NCI-H748 (cell line): ENCODE data around the gene CYSRT1.
A peak's percentile ranks its signal among the peaks of the same experiment; 100 is the strongest.

Experiments used
- DNase-seq: peaks from one replicate; lab custom pipeline; 2025; ENCODE audit not compliant: unreplicated experiment; lab: John Stamatoyannopoulos, UW

CYSRT1 gene

GRCh38 chr9:137205126-137206069 lies 19.6 kb upstream of the CYSRT1 start, which contains the start of the genes NDOR1 and TMEM203:
NDOR1 (plus strand) TSS chr9:137205700; CDS start chr9:137205778, 78 bp downstream.
TMEM203 (minus strand) TSS chr9:137205648; CDS start chr9:137205414, 234 bp downstream.
- peak; percentile 87 for DNase-seq

GRCh38 chr9:137206602-137207001 lies 18.4 kb upstream of the CYSRT1 start:
- DNase-seq, result no peak

DNA sequence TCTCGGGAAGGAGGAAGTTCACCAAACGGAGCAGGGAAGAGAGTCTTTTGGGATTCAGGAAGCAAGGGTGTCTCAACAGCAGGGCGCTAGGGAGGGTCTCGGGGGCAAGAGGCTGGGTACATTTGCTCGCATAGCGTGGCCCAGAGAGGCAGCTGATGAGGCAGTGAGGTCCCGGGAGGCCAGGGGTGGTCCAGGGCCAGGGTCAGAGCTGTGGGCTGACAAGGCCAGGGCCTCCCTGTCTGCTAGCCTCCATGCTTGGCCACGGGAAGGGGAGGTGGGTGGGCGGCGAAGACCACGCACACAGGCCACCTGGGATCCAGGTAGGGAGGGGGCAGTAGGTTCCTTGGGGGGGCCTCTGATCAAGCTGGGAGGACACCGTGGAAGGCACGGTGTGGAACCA lies 13.4 kb upstream of the CYSRT1 start:
- DNase-seq, result no peak

DNA sequence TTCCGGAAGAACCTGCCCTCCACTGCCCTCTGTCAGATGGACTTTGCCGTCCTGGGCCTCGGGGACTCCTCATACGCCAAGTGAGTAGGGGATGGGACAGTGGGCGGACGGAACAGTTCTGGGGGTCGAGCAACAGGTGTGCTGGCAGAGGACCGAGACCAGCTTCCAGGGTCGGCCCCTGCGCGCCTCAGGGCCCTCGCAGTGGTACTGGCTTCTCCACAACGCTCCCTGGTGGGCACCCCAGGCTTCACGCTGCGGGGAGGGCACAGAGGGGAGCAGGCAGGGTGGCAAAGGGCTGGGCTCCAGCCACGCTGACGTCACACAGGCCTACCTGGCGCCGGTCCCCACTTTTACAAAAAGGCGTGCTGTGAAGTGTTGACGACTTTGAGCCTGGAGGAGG lies 12.5 kb upstream of the CYSRT1 start:
- no peak for DNase-seq

- DNase-seq, result no peak
These were observed 11.6 kb upstream of the CYSRT1 start for GRCh38 chr9:137213160-137214060.

DNA sequence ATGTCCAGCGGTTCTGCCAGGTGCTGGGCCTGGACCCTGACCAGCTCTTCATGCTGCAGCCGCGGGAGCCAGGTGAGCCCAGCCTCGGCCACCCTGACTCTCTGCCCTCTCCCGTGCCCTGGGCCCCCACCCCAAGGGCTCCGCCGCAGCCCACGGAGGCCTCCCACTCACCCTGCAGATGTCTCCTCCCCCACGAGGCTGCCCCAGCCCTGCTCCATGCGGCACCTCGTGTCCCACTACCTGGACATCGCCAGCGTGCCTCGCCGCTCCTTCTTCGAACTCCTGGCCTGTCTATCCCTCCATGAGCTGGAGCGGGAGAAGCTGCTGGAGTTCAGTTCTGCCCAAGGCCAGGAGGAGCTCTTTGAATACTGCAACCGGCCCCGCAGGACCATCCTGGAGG lies 10.4 kb upstream of the CYSRT1 start:
- DNase-seq, result no peak

DNA sequence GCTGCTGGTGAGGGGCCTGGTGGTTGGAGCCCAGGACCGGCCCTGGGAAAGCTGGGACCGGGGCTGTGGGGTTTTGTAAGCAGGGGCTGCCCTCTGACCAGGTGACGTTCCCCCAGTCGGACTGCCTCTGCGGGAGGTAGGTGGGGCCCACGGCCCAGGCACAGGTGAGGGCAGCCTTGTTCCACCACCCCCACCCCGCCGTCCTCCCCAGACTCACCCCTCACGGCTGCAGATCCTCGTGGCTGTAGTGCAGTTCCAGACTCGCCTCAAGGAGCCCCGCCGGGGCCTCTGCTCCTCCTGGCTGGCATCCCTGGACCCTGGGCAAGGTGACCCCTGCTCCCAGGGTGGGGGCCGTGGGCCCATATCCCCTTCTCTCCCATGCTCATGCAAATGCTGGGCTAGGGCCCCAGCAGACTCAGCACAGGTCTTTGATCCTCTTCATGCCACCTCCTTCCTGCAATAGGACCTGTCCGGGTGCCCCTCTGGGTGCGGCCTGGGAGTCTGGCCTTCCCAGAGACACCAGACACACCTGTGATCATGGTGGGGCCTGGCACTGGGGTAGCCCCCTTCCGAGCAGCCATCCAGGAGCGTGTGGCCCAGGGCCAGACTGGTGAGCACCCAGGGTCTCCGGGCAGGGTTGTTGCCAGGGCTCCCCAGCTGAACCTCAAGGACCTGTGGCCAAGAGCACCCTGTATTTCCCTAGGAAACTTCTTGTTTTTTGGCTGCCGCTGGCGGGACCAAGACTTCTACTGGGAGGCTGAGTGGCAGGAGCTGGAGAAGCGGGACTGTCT lies 9.6 kb upstream of the CYSRT1 start:
- DNase-seq, result no peak

DNA sequence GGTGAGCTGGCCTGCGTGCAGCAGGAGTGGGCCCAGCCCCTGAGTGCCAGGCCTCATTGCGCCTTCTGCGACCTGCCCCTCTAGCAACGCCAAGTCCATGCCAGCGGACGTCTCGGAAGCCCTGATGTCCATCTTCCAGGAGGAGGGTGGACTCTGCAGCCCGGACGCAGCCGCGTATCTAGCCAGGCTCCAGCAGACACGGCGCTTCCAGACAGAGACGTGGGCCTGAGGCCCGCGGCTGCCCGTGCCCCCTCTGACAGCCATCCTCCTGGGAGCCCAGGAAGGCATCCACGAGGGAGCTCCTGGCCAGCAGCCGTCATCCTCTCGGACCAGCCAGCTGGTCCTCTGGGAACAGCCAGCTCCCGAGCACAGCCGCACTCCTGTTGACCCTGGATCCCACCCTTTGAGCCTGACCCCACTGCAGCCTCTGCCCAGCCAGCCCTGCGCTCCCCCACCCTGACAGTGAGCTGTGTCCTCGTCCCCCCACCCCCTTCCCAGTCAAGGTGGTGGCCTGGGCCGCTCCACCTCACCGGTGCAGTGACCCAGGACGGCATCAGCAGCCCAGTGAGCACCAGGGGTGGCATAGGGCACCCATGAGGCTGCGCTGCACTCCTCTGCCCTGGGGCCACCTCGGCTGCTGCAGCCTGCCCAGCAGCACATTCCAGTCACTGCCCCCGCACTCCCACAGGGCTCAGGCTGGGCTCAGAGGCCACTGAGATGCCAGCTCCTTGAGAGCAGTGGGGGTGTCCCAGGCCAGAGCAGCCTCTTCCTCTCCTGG lies 8.6 kb upstream of the CYSRT1 start:
- no peak for DNase-seq

DNA sequence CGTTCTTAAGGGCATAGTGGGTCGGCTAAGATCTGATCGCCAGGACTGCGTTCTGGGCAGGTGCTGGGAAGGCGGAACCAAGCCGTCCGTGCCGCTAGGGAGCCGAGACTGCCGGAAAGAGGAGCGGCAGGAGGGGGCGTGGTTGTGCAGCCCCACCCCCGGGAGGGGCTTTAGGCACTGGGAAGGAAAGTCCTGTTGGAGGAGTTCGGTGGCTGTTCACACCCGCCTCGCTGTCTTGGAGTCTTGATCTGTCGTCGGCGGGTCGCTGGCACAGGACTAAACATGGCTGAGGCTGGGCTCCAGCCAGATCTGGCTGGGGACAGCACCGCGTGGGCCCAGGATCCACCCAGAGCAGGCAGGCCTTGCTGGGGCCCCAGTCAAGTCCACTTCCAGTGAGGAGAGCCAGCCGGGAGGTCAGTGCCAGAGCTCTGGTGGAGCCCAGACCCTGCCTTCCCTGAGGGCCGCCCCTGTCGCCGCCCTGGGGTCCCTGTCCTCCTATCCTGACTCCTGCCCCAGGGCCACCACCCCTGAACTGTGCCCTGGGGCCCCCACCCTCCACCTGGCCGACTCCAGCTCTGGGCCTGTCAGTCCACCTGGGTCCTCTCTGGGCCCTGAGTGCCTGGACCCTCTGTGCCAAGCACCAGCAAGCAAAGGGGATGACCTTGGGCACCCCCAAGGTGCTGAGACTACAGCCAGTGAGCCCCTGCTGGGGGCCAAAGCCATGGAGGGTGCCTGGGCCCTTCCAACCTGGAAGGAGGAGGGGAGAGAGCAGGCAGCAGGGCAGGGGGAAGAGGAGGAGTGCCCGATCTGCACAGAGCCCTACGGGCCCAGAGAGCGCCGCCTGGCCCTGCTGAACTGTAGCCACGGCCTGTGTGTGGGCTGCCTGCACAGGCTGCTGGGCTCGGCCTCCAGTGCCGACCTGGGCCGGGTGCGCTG lies 7.4 kb upstream of the CYSRT1 start:
- DNase-seq, result peak; percentile 45

- no peak for DNase-seq
These were observed 6.7 kb upstream of the CYSRT1 start for GRCh38 chr9:137218212-137218753.

DNA sequence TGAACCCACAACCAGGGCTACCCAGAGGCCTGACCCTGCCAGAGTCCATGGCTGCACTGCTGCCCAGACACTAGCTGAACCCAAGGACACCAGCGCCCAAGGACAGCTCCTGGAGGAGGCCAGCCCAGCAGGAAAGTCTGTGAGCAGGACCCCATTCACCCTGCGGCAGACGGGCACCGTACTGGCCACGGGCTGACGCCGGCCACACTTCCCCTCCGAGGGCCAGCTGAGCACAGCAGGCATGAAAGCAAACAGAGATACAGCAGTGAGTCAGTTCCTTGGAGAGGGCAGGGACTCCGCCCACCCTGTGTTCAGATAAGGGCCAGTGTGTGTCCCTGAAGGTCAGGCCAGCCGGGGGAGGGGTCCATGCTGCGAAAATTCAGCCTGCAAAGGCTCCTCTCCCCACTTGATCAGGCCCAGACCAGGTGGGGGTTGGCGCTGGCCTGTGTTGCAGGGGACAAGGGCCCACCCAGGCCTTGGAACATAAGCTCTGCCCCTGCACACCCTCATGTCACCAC lies 6.2 kb upstream of the CYSRT1 start:
- no peak for DNase-seq

DNA sequence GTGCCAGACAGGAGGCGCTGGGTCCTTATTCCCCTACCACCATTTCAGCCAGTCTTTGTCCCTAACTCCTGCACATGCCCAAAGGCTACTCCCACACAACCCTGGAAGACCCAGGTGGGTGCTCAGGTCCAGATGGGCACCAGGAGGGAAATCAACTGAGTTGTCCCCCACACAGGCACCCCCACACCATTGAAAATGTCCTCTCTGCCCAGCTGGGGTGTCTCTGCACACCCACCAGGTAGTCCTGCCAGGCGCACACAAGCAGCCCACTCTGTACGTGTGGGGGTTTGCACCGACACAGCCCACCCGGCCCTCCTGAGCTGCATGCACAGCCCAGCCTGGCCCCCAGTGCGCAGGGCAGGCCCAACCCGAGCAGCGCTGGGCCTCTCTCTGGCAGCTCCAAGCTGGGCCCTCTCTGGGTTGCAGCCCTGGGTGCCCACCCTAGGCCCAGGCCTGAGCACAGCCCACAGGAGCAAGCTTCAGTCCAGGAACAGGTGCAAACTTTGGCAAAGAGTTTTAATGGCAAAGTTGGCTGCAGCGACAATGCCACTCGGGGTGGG lies 5.1 kb upstream of the CYSRT1 start:
- no peak for DNase-seq

DNA sequence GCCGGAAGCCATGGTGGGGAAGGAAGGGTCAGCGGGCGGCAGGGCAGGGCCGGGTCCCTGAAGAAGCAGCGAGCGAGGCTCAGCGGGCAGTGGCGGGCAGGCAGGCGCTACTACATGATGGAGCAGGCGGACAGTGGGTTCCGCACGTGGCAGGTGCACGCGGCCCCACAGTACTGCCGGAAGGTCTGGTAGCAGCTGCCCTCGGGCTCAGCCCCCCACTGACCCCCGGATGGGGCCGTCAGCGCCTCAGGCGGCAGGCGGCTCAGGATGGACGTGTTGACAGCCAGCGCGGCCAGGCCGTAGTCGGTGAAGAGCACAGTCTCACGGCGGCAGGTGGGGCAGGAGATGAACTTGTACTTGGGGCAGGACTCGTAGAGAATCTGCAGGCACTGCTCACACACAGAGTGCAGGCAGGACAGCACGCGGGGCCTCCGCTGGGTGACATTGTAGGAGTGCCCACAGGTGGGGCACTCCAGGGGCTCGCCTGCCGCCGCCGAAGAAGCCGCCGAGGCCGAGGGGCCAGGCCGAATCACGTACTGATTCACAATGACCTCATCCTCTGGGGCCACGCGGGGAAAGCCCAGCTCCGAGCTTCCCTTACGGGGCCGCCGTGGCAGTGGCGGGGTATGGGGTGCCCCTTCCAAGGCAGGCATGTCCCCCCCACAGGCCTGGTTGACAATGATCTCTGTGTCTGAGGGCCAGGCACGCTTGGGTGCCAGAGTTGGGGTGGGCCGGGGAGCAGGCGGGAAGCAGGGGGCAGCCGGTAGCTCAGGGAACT lies 4.5 kb upstream of the CYSRT1 start:
- no peak for DNase-seq

DNA sequence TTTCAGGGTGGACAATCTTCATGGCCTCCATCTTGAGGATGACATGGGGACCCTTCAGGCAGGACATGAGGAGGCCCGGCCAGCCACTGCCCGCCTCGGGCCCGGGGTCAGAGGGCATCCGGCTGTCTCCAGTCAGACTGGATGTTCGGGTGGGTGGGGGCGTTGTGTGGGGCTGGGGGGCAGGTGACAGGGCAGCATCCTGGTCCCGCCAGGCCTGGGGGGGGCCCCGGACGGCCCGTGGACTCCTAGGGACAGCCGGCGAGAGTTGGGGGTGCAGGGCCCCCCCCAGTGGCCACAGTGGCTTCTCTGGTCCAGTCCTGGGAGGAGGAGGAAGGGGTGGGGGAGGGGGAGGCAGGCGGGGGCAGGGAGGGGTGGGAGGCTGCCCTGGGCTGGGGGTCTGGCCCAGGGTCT lies 3.9 kb upstream of the CYSRT1 start:
- DNase-seq, result no peak

- DNase-seq, result peak; percentile 58
These were observed 3.4 kb upstream of the CYSRT1 start for GRCh38 chr9:137221506-137222111.

- DNase-seq, result peak; percentile 56
These were observed 2.5 kb upstream of the CYSRT1 start, which contains the start of gene RNF208 for GRCh38 chr9:137222190-137223077. RNF208 (minus strand) TSS chr9:137222240; CDS start chr9:137221212, 1,028 bp downstream.
